SJSA1 (cell line): Measurements from ENCODE around the gene SAMM50. TPM values are rescaled to one million over a fixed set of nuclear protein-coding genes. Genes with fewer than 3 reads are reported as not detected.
"Not testable (repeated sequence)": the region's sequence is repeated elsewhere in the genome, so short reads cannot be mapped to it uniquely, and the experiment has no call there.

Experiments
- DNase-seq, 2 experiments: peaks; one replicate each; pipeline ENCODE4 v3.0.0-alpha.2; 2015 to 2020; ENCODE audit warnings: low spot score in 2 of 2, low read depth in 1 of 2
- H3K27ac ChIP-seq: fragments of 250-450 bp; sonication (Bioruptor Pico); 2 replicates; pipeline ENCODE4 v1.5.1; 2020; ENCODE audit warnings: mild to moderate bottlenecking, moderate library complexity
- H3K27me3 ChIP-seq: fragments of 250-450 bp; sonication (Bioruptor Pico); replicated peaks from 2 replicates; pipeline ENCODE4 v1.5.1; 2020; ENCODE audit warnings: mild to moderate bottlenecking, moderate library complexity
- H3K36me3 ChIP-seq: fragments of 250-450 bp; sonication (Bioruptor Pico); 2 replicates; pipeline ENCODE4 v1.5.1; 2020; ENCODE audit warnings: mild to moderate bottlenecking
- H3K4me1 ChIP-seq: fragments of 250-450 bp; sonication (Bioruptor Pico); replicated peaks from 2 replicates; pipeline ENCODE4 v1.6.1; 2021; ENCODE audit warnings: mild to moderate bottlenecking
- H3K4me3 ChIP-seq: fragments of 250-450 bp; sonication (Bioruptor Pico); 2 replicates; pipeline ENCODE4 v1.5.1; 2020; ENCODE audit warnings: mild to moderate bottlenecking
- H3K9me3 ChIP-seq: fragments of 250-450 bp; sonication (Bioruptor Pico); replicated peaks from 2 replicates; pipeline ENCODE4 v1.5.1; 2020; ENCODE audit warnings: mild to moderate bottlenecking
- total RNA-seq: library from RNA; depleted of rRNA; stranded (reverse); fragments of >200 nt; shearing (Covaris generic); gene quantifications from 2 replicates; pipeline ENCODE4 v1.2.3, GENCODE V29; 2014

Gene SAMM50
- total RNA-seq, 1 experiment from 2014 or later = 46.3 TPM

- no peak for DNase-seq
- no peaks in the 10 kb centered on the region for H3K27me3 ChIP-seq
- H3K4me3 ChIP-seq = no peak overlapping the region
- peaks cover 3% of the 10 kb centered on the region; the same call in 1 of the 2 replicates for H3K36me3 ChIP-seq
- no peak overlapping the region for H3K27ac ChIP-seq
- H3K9me3 ChIP-seq = 0 out of 2 replicates have a peak, but pooled peaks cover 4% of the 10 kb centered on the region
- no peaks in the 10 kb centered on the region for H3K4me1 ChIP-seq
These were observed 50.3 kb downstream of the SAMM50 start for GRCh38 chr22:44005524-44005923.

GRCh38 chr22:44012162-44012561 lies 56.9 kb downstream of the SAMM50 start:
- DNase-seq = no peak
- Histone ChIP-seq H3K9me3 (no peaks in the 10 kb centered on the region), H3K27me3 (no peaks in the 10 kb centered on the region), H3K4me1 (no peaks in the 10 kb centered on the region), H3K4me3 (no peak overlapping the region), H3K27ac (no peak overlapping the region), H3K36me3 (no peaks in the 10 kb centered on the region)

GRCh38 chr22:44012591-44012990 lies 57.3 kb downstream of the SAMM50 start:
- Histone ChIP-seq H3K27ac (no peak overlapping the region), H3K9me3 (no peaks in the 10 kb centered on the region), H3K27me3 (no peaks in the 10 kb centered on the region), H3K4me3 (no peak overlapping the region), H3K36me3 (no peaks in the 10 kb centered on the region), H3K4me1 (no peaks in the 10 kb centered on the region)
- DNase-seq = no peak

GRCh38 chr22:44014241-44014640 lies 59.0 kb downstream of the SAMM50 start:
- no peaks in the 10 kb centered on the region for H3K27me3 ChIP-seq
- H3K4me1 ChIP-seq = no peaks in the 10 kb centered on the region
- H3K36me3 ChIP-seq = no peaks in the 10 kb centered on the region
- H3K4me3 ChIP-seq = no peak overlapping the region
- no peak for DNase-seq
- H3K9me3 ChIP-seq = no peaks in the 10 kb centered on the region
- no peak overlapping the region for H3K27ac ChIP-seq

GRCh38 chr22:44016586-44016985 lies 61.3 kb downstream of the SAMM50 start:
- H3K9me3 ChIP-seq, DNase-seq, H3K27me3 ChIP-seq, H3K27ac ChIP-seq, H3K36me3 ChIP-seq, H3K4me3 ChIP-seq, H3K4me1 ChIP-seq: not testable (repeated sequence)

GRCh38 chr22:44018594-44018993 lies 63.4 kb downstream of the SAMM50 start:
- Histone ChIP-seq H3K36me3 (peaks cover 4% of the 10 kb centered on the region), H3K4me1 (peaks cover 18% of the 10 kb centered on the region), H3K9me3 (no peaks in the 10 kb centered on the region), H3K27me3 (no peaks in the 10 kb centered on the region), H3K27ac (no peak overlapping the region), H3K4me3 (no peak overlapping the region)
- DNase-seq = no peak

GRCh38 chr22:44019416-44019815 lies 64.2 kb downstream of the SAMM50 start:
- DNase-seq = no peak
- Histone ChIP-seq H3K27me3 (no peaks in the 10 kb centered on the region), H3K9me3 (no peaks in the 10 kb centered on the region), H3K4me1 (peaks cover 22% of the 10 kb centered on the region), H3K27ac (no peak overlapping the region), H3K36me3 (peaks cover 7% of the 10 kb centered on the region), H3K4me3 (no peak overlapping the region)

- H3K4me3 ChIP-seq = no peak overlapping the region
- peaks cover 26% of the 10 kb centered on the region for H3K4me1 ChIP-seq
- peaks cover 7% of the 10 kb centered on the region for H3K36me3 ChIP-seq
- H3K27me3 ChIP-seq = no peaks in the 10 kb centered on the region
- DNase-seq = no peak
- H3K9me3 ChIP-seq = no peaks in the 10 kb centered on the region
- no peak overlapping the region for H3K27ac ChIP-seq
These were observed 64.6 kb downstream of the SAMM50 start for GRCh38 chr22:44019846-44020245.

GRCh38 chr22:44020981-44021380 lies 65.7 kb downstream of the SAMM50 start:
- Histone ChIP-seq H3K27ac (no peak overlapping the region), H3K36me3 (peaks cover 7% of the 10 kb centered on the region), H3K4me3 (no peak overlapping the region), H3K4me1 (peaks cover 28% of the 10 kb centered on the region), H3K27me3 (no peaks in the 10 kb centered on the region), H3K9me3 (no peaks in the 10 kb centered on the region)
- no peak for DNase-seq

- Histone ChIP-seq H3K4me3 (peak overlapping the region; percentile 51), H3K9me3 (no peaks in the 10 kb centered on the region), H3K27ac (peak overlapping the region; percentile 58), H3K4me1 (peaks cover 28% of the 10 kb centered on the region), H3K27me3 (no peaks in the 10 kb centered on the region), H3K36me3 (peaks cover 7% of the 10 kb centered on the region)
- peak; percentile 53 to 65 for DNase-seq
These were observed 68.4 kb downstream of the SAMM50 start for GRCh38 chr22:44023404-44024287.

GRCh38 chr22:44024288-44024921 lies 69.2 kb downstream of the SAMM50 start, which contains the start of gene PARVB:
TSS of gene PARVB (plus strand) at chr22:44024302. CDS start at chr22:44024340, 38 bp downstream.
- peaks cover 28% of the 10 kb centered on the region for H3K4me1 ChIP-seq
- H3K36me3 ChIP-seq = peaks cover 7% of the 10 kb centered on the region
- no peaks in the 10 kb centered on the region for H3K9me3 ChIP-seq
- H3K27me3 ChIP-seq = no peaks in the 10 kb centered on the region
- peak in 1 of 2 experiments; percentile 12 for DNase-seq
- peak within 1 kb of the TSS; percentile 51 for H3K4me3 ChIP-seq
- peak within 1 kb of the TSS; percentile 58 for H3K27ac ChIP-seq

GRCh38 chr22:44025171-44026065 lies 70.2 kb downstream of the SAMM50 start:
- Histone ChIP-seq H3K36me3 (peaks cover 7% of the 10 kb centered on the region), H3K4me3 (peak overlapping the region; percentile 51; the same call in 1 of the 2 replicates), H3K27ac (no peak overlapping the region), H3K27me3 (no peaks in the 10 kb centered on the region), H3K4me1 (peaks cover 28% of the 10 kb centered on the region), H3K9me3 (no peaks in the 10 kb centered on the region)
- DNase-seq = no peak

GRCh38 chr22:44026066-44026629 lies 70.9 kb downstream of the SAMM50 start:
- Histone ChIP-seq H3K9me3 (no peaks in the 10 kb centered on the region), H3K4me1 (peaks cover 27% of the 10 kb centered on the region), H3K27me3 (no peaks in the 10 kb centered on the region), H3K36me3 (peaks cover 7% of the 10 kb centered on the region), H3K4me3 (no peak overlapping the region), H3K27ac (no peak overlapping the region)
- DNase-seq = no peak
